Fibroblast of lung (primary cell): ENCODE data around the gene UNC13C. TPM values are rescaled to one million over a fixed set of nuclear protein-coding genes. Genes with fewer than 3 reads are reported as not detected.

Experiments
- DNase-seq, 2 donors: peaks; one replicate each; pipeline versions ENCODE4 v3.0.0 to v3.0.0-alpha.2; 2010; ENCODE audit warnings: low read depth in 2 of 2
- H2AFZ ChIP-seq: 2 replicates; pipeline ENCODE4 v1.5.1; 2012; ENCODE audit warnings: low read length, control low read depth, inconsistent platforms
- H3K27ac ChIP-seq: 2 replicates; pipeline ENCODE4 v1.5.1; 2011; ENCODE audit warnings: low read length, control low read depth; ENCODE audit not compliant: insufficient read depth
- H3K27me3 ChIP-seq: 2 replicates; pipeline ENCODE4 v1.5.1; 2011; ENCODE audit warnings: mild to moderate bottlenecking, low read length; ENCODE audit not compliant: control insufficient read depth, insufficient read depth
- H3K36me3 ChIP-seq: 2 replicates; pipeline ENCODE4 v1.5.1; 2011; ENCODE audit warnings: low read length; ENCODE audit not compliant: control insufficient read depth, insufficient read depth
- H3K4me1 ChIP-seq: 2 replicates; pipeline ENCODE4 v1.5.1; 2011; ENCODE audit warnings: low read length; ENCODE audit not compliant: control insufficient read depth, insufficient read depth; ENCODE audit errors: extremely low read depth
- H3K4me2 ChIP-seq: 2 replicates; pipeline ENCODE4 v1.5.1; 2011; ENCODE audit warnings: low read length, control low read depth; ENCODE audit not compliant: insufficient read depth; ENCODE audit errors: extremely low read depth
- H3K4me3 ChIP-seq, 4 experiments: fragments of 200-600 bp in 1 of 4; sonication (generic) in 1 of 4; replicated peaks in 1 of 4; 2 replicates each; pipeline ENCODE4 v1.5.1; 2011 to 2016; ENCODE audit warnings: low read length in 4 of 4, low read depth in 3 of 4, mild to moderate bottlenecking in 3 of 4, control low read depth in 2 of 4, inconsistent platforms in 1 of 4, mixed read lengths in 1 of 4; ENCODE audit not compliant: insufficient read depth in 1 of 4; ENCODE audit errors: control extremely low read depth in 1 of 4
- H3K79me2 ChIP-seq: 2 replicates; pipeline ENCODE4 v1.5.1; 2012; ENCODE audit warnings: mild to moderate bottlenecking, low read length, inconsistent platforms; ENCODE audit not compliant: control insufficient read depth, insufficient read depth
- H3K9ac ChIP-seq: 2 replicates; pipeline ENCODE4 v1.5.1; 2011; ENCODE audit warnings: mild to moderate bottlenecking, low read length, control low read depth; ENCODE audit not compliant: insufficient read depth
- H3K9me3 ChIP-seq: 2 replicates; pipeline ENCODE4 v1.5.1; 2012; ENCODE audit warnings: low read depth, low read length; ENCODE audit not compliant: control insufficient read depth, insufficient read depth
- H4K20me1 ChIP-seq: 2 replicates; pipeline ENCODE4 v1.5.1; 2011; ENCODE audit warnings: low read length; ENCODE audit not compliant: control insufficient read depth, insufficient read depth; ENCODE audit errors: extremely low read depth
- CTCF ChIP-seq, 2 donors: IDR thresholded peaks in 1 of 2; conservative IDR thresholded peaks in 1 of 2; 1 replicate in 1 of 2; 2 replicates in 1 of 2; pipeline ENCODE4 v1.5.1; 2011 to 2012; ENCODE audit warnings: low read length in 2 of 2, control low read depth in 1 of 2, inconsistent platforms in 1 of 2, low read depth in 1 of 2, mild to moderate bottlenecking in 1 of 2
- EZH2 ChIP-seq: IDR thresholded peaks from 2 replicates; pipeline ENCODE4 v1.5.1; 2012; ENCODE audit warnings: low read length, control low read depth, mild to moderate bottlenecking; ENCODE audit errors: missing control alignments
- polyA plus RNA-seq, 2 donors: library from polyadenylated mRNA; depleted of rRNA in 1 of 2; stranded (reverse) in 1 of 2; unstranded in 1 of 2; fragments of >200 nt; gene quantifications; 2 replicates each; pipeline ENCODE4 v1.2.1, GENCODE V29; 2011 to 2012; ENCODE audit warnings: missing spikeins in 1 of 2
- total RNA-seq: library from RNA; depleted of rRNA; stranded (reverse); fragments of >200 nt; gene quantifications from 2 replicates; pipeline ENCODE4 v1.2.1, GENCODE V29; 2014

The UNC13C gene
- total and polyA plus RNA-seq, 2 donors (not counting 1 experiment from before 2014, with no cell fraction given), result not detected

GRCh38 chr15:54547491-54547890, 569.2 kb downstream of the UNC13C start:
- no peaks in the 10 kb centered on the region for H3K36me3 ChIP-seq
- no peaks in the 10 kb centered on the region for H4K20me1 ChIP-seq
- no peak overlapping the region for H3K4me2 ChIP-seq
- H3K27me3 ChIP-seq, result no peaks in the 10 kb centered on the region
- no peak for TF ChIP-seq CTCF (conservative IDR thresholded peaks at IDR 0.05 in 1 of 2, IDR thresholded peaks at IDR 0.05 in 1 of 2; ENCODE audit: low read depth in 1 of 2, low read length in 2 of 2)
- TF ChIP-seq EZH2, result no peak
- no peak overlapping the region for H2AFZ ChIP-seq
- no peak overlapping the region for H3K9ac ChIP-seq
- no peaks in the 10 kb centered on the region for H3K9me3 ChIP-seq
- H3K27ac ChIP-seq, result no peak overlapping the region
- H3K4me3 ChIP-seq, result no peak overlapping the region
- no peaks in the 10 kb centered on the region for H3K4me1 ChIP-seq
- no peaks in the 10 kb centered on the region for H3K79me2 ChIP-seq
- no peak for DNase-seq

GRCh38 chr15:54550954-54551353, 572.7 kb downstream of the UNC13C start:
- Histone ChIP-seq H3K4me3 (no peak overlapping the region), H3K9ac (no peak overlapping the region), H3K27me3 (no peaks in the 10 kb centered on the region), H3K27ac (no peak overlapping the region), H4K20me1 (no peaks in the 10 kb centered on the region), H3K4me1 (no peaks in the 10 kb centered on the region), H3K36me3 (no peaks in the 10 kb centered on the region), H3K4me2 (no peak overlapping the region), H3K9me3 (no peaks in the 10 kb centered on the region), H3K79me2 (no peaks in the 10 kb centered on the region), H2AFZ (no peak overlapping the region)
- no peak for TF ChIP-seq CTCF (conservative IDR thresholded peaks at IDR 0.05 in 1 of 2, IDR thresholded peaks at IDR 0.05 in 1 of 2; ENCODE audit: low read depth in 1 of 2, low read length in 2 of 2)
- no peak for TF ChIP-seq EZH2
- DNase-seq, result no peak

- Histone ChIP-seq H3K9me3 (no peaks in the 10 kb centered on the region), H3K4me3 (no peak overlapping the region), H2AFZ (no peak overlapping the region), H3K27ac (no peak overlapping the region), H3K79me2 (no peaks in the 10 kb centered on the region), H3K27me3 (no peaks in the 10 kb centered on the region), H3K36me3 (no peaks in the 10 kb centered on the region), H4K20me1 (no peaks in the 10 kb centered on the region), H3K9ac (no peak overlapping the region), H3K4me1 (no peaks in the 10 kb centered on the region), H3K4me2 (no peak overlapping the region)
- TF ChIP-seq CTCF (conservative IDR thresholded peaks at IDR 0.05 in 1 of 2, IDR thresholded peaks at IDR 0.05 in 1 of 2; ENCODE audit: low read depth in 1 of 2, low read length in 2 of 2) (no peak), EZH2 (no peak)
- DNase-seq, result no peak
Observed at GRCh38 chr15:54556231-54556630, 578.0 kb downstream of the UNC13C start.
